ENCODE data around the gene CHRM2. TPM values are rescaled to one million over a fixed set of nuclear protein-coding genes. Genes with fewer than 3 reads are reported as not detected.

The CHRM2 gene
- polyA plus RNA-seq, 1 of the 3 experiments (the other 2 are of a cell fraction), result 0.23 TPM

DNA sequence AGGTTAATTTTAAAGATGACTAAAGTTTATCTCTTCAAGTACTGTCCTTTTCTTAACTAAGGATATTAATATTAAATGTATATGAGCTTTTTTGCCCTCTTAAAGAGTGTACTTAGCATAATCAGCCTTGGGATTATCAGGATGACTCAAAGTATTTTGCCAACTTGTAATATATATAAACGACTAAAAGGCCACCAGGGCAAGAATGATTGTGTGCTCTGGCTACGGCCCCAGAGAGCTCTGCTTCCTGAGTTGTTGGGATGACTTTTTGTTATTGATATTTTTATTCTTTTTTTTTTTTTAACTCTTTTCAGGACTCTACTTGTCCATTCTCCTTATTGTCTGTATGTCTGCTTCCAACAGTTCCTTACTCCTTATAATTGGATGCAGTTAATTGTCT, 14.8 kb upstream of the CHRM2 start:
- POLR2A ChIA-PET, result no interaction called here
- H3K9me2 ChIP-seq, result no peaks in the 10 kb centered on the region
- no peaks in the 10 kb centered on the region for H3K4me1 ChIP-seq (ENCODE audit: control insufficient read depth in 1 of 2, insufficient read depth in 2 of 2, low read depth in 1 of 2, low read length in 1 of 2)
- no peaks in the 10 kb centered on the region for H3K36me3 ChIP-seq (replicated peaks in 1 of 2; ENCODE audit: control insufficient read depth in 1 of 2, insufficient read depth in 2 of 2, low read length in 1 of 2)
- WGBS (ENCODE audit: low lambda C conversion rate), result 41% methylated on average over 2 of the region's 2 CpGs
- no peaks in the 10 kb centered on the region for H4K20me1 ChIP-seq (ENCODE audit: insufficient read depth)
- H3K79me2 ChIP-seq (ENCODE audit: insufficient read depth), result no peaks in the 10 kb centered on the region
- no peak overlapping the region for H3K4me2 ChIP-seq
- no peak overlapping the region for H3K9ac ChIP-seq
- no peak overlapping the region for H3K4me3 ChIP-seq (ENCODE audit: low read depth in 2 of 2, low read length in 1 of 2)
- H2AFZ ChIP-seq (ENCODE audit: low read depth), result no peak overlapping the region
- TF ChIP-seq MXI1 (IDR thresholded peaks at IDR 0.05; ENCODE audit: low read depth, low read length) (no peak), SMC3 (IDR thresholded peaks at IDR 0.05; ENCODE audit: low read depth, low read length) (no peak), RXRA (IDR thresholded peaks at IDR 0.05; ENCODE audit: borderline replicate concordance, low read depth) (no peak), RAD21 (IDR thresholded peaks at IDR 0.05; ENCODE audit: low read length) (no peak), CHD2 (IDR thresholded peaks at IDR 0.05; ENCODE audit: low read length, partially characterized antibody) (no peak), FOXM1 (IDR thresholded peaks at IDR 0.05; ENCODE audit: low read depth) (no peak), ELF1 (IDR thresholded peaks at IDR 0.05) (no peak), MEF2A (IDR thresholded peaks at IDR 0.05; ENCODE audit: borderline replicate concordance, low read depth) (no peak), EP300 (IDR thresholded peaks at IDR 0.05; ENCODE audit: borderline replicate concordance in 1 of 2, low read depth in 1 of 2, low read length in 1 of 2) (no peak), FOSL2 (IDR thresholded peaks at IDR 0.05; ENCODE audit: borderline replicate concordance, low read depth) (no peak), YY1 (IDR thresholded peaks at IDR 0.05; ENCODE audit: low read depth) (no peak), EZH2phosphoT487 (IDR thresholded peaks at IDR 0.05; ENCODE audit: borderline replicate concordance, low read depth) (no peak), NFIC (IDR thresholded peaks at IDR 0.05; ENCODE audit: borderline replicate concordance) (no peak), FOXJ3 (CRISPR knock-in tag; IDR thresholded peaks at IDR 0.05) (no peak), GATA2 (CRISPR knock-in tag; IDR thresholded peaks at IDR 0.05) (no peak)
- TF ChIP-seq, protein P1, sequence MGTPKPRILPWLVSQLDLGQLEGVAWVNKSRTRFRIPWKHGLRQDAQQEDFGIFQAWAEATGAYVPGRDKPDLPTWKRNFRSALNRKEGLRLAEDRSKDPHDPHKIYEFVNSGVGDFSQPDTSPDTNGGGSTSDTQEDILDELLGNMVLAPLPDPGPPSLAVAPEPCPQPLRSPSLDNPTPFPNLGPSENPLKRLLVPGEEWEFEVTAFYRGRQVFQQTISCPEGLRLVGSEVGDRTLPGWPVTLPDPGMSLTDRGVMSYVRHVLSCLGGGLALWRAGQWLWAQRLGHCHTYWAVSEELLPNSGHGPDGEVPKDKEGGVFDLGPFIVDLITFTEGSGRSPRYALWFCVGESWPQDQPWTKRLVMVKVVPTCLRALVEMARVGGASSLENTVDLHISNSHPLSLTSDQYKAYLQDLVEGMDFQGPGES (IDR thresholded peaks at IDR 0.05; ENCODE audit: low read depth, low read length), result no peak
- TF ChIP-seq, protein P2, sequence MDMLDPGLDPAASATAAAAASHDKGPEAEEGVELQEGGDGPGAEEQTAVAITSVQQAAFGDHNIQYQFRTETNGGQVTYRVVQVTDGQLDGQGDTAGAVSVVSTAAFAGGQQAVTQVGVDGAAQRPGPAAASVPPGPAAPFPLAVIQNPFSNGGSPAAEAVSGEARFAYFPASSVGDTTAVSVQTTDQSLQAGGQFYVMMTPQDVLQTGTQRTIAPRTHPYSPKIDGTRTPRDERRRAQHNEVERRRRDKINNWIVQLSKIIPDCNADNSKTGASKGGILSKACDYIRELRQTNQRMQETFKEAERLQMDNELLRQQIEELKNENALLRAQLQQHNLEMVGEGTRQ (IDR thresholded peaks at IDR 0.05; ENCODE audit: borderline replicate concordance, low read depth, low read length), result no peak
- TF ChIP-seq, protein P3, sequence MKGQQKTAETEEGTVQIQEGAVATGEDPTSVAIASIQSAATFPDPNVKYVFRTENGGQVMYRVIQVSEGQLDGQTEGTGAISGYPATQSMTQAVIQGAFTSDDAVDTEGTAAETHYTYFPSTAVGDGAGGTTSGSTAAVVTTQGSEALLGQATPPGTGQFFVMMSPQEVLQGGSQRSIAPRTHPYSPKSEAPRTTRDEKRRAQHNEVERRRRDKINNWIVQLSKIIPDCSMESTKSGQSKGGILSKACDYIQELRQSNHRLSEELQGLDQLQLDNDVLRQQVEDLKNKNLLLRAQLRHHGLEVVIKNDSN (IDR thresholded peaks at IDR 0.05; ENCODE audit: borderline replicate concordance, low read depth), result no peak
- TF ChIP-seq, protein P4, sequence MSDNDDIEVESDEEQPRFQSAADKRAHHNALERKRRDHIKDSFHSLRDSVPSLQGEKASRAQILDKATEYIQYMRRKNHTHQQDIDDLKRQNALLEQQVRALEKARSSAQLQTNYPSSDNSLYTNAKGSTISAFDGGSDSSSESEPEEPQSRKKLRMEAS (IDR thresholded peaks at IDR 0.05; ENCODE audit: low read depth), result no peak
- no peak overlapping the region for H3K27ac ChIP-seq (ENCODE audit: low read depth in 2 of 2, low read length in 1 of 2)
- H3K9me3 ChIP-seq, result no peaks in the 10 kb centered on the region
- CTCF ChIA-PET, result no interaction called here
- no peaks in the 10 kb centered on the region for H3K27me3 ChIP-seq (ENCODE audit: insufficient read depth)
- DNase-seq, result no peak
- no peaks in the 10 kb centered on the region for H3F3A ChIP-seq (replicated peaks; ENCODE audit: insufficient read depth)
